COLO829 (cell line): Measurements from ENCODE around the gene DZIP3.
"Not testable (repeated sequence)": the region's sequence is repeated elsewhere in the genome, so short reads cannot be mapped to it uniquely, and the experiment has no call there.

Experiments used
- DNase-seq: peaks from one replicate; pipeline ENCODE4 v3.0.0; 2012; ENCODE audit warnings: low spot score

DZIP3 gene

GRCh38 chr3:108602249-108602934, 12.9 kb downstream of the DZIP3 start:
- no peak for DNase-seq

DNA sequence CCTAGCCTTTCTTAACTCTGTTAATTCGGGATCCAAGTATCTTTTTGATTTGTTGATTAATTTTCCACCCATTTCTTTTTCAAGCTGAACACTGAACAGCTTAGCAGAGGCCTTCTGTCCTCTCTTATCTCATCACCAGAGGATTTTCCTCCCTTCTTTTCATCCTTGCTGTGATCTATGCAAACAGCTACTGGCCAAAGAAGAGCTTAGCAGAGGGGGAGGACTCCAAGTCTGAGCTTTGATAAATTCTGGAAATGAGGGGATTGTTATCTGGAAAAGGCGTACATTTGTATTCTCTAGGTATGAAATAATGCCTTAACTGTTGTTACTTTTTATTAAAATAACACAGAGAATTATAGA, 13.4 kb downstream of the DZIP3 start:
- no peak for DNase-seq

DNA sequence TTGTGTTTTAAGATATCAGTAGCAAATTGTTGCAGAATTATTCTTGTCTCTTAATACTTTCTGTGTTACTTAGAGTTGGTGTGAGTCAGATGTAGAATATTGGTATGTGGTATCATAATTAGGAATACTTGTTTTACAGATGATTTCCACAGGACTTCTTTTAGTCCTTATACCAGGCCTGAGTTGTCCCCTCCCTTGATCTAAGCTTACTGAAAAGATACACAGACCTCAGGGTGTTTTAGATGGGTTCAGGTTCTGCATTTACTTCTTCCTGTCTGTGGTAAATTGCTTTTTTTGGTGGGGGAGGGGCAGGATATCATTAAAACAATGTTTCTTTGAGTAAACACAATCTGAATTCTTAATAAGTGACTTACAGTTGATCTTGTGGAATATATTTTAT, 14.2 kb downstream of the DZIP3 start:
- DNase-seq, result no peak

GRCh38 chr3:108605028-108605427, 15.5 kb downstream of the DZIP3 start:
- DNase-seq, result no peak

DNA sequence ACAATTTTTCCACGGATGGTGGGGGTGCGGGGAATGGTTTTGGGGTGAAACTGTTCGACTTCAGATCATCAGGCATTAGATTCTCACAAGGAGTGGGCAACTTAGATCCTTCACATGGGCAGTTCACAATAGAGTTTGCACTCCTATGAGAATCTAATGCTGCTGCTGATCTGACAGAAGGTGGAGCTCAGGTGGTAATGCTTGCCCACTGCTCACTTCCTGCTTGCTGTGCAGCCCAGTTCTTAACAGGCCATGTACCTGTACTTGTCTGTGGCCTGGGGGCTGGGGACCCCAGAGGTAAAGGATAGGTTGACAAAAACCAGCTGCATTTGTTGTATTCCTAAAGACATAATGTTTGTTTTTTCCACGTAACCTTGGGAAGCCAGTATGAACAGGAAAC, 16.0 kb downstream of the DZIP3 start:
- DNase-seq, result no peak

- no peak for DNase-seq
Observed at GRCh38 chr3:108608750-108609149, 19.2 kb downstream of the DZIP3 start.

DNA sequence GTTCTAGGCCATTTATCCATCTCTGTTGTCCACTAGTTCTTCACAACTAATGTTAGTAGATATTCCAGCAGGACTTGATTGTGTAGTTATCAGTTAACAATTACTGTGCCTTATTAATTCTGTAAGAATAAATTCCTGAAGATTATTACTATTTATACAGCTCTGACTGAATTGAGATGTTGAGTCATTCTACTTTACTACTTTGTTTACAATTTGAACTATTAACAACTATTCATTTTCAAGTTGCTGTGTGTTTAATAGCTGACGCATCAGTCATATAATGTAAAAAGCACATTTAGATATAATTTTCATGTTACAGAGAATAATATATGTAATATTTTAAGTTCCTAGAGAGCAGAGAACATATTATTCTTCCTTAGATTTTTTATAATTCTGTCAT, 21.1 kb downstream of the DZIP3 start:
- no peak for DNase-seq

GRCh38 chr3:108616090-108616489, 26.6 kb downstream of the DZIP3 start:
- DNase-seq, result not testable (repeated sequence)

DNA sequence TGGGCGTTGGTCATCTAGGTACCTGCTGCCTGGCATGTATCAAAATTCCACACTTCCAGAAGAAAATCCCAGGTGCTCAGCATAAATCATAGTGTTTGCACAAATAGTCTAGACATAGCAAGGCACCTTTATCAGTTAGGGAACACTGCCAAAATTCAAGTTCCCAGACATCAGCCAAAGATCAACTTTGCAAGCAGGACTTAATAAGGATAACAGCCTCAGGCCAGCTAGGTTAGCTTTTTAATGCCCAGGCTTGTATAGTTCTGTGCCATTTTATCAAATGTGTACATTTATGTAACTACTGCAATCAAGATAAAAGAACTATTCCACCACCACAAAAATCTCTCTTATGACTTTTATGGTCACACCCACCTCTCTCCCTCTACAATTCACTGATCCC, 30.7 kb downstream of the DZIP3 start:
- no peak for DNase-seq

DNA sequence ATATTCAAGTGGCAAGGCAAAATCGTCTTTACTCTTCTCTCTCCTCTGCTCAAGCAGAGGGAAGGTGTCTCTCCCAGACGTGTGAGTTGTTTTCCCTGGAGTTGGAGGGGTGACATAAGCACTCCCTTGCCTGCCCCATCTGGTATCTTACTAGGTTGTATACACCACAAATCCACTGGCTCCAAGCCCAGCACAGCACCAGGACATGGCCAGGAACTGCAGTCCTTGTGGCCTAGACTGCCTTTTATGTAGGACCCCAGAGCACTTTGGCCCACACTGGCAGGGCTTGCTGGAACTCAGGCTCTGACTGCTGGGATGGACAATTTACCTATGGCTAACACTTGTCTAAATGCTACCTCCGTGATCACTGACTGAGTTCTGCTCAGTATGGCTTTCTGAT, 34.0 kb downstream of the DZIP3 start:
- DNase-seq, result no peak

GRCh38 chr3:108629974-108630373, 40.5 kb downstream of the DZIP3 start:
- no peak for DNase-seq

- DNase-seq, result no peak
Observed at GRCh38 chr3:108642526-108642925, 53.0 kb downstream of the DZIP3 start.

- DNase-seq, result no peak
Observed at GRCh38 chr3:108645364-108645763, 55.8 kb downstream of the DZIP3 start.

- not testable (repeated sequence) for DNase-seq
Observed at GRCh38 chr3:108655664-108656063, 66.1 kb downstream of the DZIP3 start.

DNA sequence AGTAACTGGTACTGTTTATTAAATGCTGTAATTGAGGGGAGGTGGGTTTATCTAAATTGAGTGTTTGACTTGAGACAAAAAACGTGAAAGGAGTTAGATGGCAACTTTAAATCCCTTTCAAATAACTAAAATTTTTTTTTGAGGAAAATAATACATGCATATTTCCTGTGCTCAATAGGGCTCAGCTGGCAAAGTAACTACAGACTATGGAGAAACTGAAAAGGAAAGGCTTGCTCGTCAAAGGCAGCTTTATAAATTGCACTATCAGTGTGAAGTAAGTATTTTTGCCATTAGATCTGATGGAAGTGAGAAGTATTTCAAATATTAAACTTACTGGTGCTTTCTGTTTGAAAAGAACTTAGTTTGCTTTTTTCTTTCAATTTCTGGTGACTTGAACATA, 72.2 kb downstream of the DZIP3 start:
- DNase-seq, result no peak

GRCh38 chr3:108662142-108662738, 72.7 kb downstream of the DZIP3 start:
- peak; percentile 82 for DNase-seq

DNA sequence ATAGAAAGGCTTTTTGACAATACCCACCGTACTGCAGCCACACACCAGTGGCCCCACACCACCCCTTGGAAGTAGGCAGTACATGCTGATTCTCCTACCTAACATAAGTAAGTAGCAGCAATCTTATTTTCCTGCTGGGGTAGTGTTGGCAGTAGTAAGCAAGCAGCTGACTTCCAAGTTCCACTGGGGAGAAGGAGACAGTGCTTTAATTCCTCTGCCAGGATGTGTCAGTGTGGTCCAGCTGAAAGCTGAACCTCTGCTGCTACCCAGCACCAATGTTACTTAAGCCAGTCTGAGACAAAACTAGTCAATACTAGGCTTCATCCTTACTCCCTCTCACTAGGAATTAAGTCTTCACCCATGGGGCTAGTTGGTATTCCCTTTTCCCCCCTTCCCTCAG, 74.7 kb downstream of the DZIP3 start:
- no peak for DNase-seq

GRCh38 chr3:108667312-108667711, 77.8 kb downstream of the DZIP3 start:
- no peak for DNase-seq

DNA sequence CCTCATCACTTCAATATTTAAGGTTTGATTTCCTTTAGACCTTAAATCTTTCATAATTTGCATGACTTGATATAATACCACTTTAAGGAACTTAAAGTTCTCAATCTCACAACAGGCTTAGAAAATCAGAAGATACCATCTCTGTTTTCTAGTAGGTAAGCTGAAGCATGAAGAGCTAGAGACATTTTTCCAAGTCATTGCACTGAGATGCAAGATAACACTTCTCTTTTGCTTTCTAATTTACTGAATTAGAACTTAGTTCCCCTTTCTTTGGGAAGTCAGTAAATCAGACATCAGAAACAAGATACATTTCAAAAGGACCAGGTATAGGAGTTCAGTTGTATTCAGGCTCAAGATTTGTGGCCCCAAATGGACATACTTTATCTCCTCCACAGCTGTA, 79.7 kb downstream of the DZIP3 start:
- no peak for DNase-seq

DNA sequence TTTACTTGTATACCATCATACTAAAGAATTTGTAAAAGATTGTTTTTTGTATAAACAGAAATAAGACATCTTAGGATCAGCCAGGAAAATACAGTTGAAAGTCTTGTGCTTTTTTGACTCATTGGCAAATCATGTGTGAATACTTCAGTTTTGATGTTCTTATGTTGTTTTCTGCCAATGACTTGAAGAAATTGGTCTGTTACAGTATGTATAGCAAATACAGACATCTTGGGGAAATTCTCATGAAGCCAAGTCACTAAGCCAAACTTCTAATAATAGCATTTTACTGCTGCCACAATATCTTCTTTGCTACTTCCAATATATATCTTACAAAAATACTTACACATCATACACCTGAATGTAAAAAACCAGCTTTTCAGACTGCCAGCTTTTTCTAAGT, 83.2 kb downstream of the DZIP3 start:
- no peak for DNase-seq

DNA sequence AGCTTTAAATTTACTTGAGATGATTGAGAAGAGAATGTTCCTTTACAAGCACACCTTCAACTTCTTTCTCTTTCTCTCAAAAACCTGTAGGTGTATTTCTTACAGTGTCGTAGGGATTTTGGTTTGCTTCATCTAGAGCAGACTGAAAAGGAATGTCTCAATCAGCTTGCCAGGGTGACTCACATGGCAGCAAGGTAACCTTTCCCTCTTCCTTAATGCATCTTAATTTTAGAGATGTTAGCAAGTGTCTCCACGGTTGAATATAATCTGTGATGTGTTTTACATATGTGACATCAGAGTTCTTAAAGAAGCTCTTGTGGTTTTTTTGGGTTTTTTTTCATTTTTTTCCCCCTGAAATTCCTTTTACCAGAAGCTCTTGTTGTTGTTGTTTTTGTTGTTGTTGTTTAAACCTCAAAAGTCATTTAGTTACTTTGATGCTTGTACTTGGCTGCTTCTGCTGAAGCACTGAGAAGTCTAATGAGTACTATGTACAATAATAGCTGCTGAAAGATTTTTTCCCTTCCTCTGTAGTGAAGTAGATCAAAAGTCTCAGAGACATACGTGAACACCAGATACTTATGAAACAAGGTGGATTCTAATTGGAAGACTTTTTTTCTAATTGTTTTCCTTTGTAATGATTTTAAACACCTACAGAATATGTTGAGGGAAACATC, 84.6 kb downstream of the DZIP3 start:
- DNase-seq, result no peak

DNA sequence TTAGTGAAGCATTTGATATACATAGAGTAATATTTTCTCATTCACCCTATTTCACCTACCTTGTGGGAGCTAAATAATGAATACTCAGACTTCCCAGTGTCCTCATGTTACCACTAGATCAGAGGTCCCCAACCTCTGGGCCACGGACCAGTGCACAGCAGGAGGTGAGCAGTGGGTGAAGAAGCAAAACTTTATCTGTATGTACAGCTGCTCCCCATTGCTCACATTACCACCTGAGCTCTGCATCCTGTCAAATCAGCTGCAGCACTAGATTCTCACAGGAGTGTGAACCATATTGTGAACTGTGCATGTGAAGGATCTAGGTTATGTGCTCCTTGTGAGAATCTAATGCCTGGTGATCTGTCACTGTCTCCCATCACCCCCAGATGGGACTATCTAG, 88.3 kb downstream of the DZIP3 start:
- no peak for DNase-seq

- peak; percentile 16 for DNase-seq
Observed at GRCh38 chr3:108692286-108692685, 102.8 kb downstream of the DZIP3 start.

DNA sequence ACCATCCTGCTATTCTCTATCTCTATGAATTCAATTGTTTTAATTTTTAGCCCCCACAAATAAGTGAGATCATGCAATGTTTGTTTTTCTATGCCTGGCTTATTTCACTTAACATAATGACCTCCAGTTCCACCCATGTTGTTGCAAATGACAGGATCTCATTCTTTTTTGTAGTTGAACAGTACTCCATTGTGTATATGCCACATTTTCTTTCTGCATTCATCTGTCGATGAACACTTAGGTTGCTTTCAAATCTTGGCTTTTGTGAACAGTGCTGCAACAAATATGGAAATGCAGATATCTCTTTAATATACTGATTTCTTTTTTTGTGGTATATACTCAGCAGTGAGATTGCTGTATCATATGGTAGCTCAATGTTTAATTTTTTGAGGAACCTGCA, 108.9 kb downstream of the DZIP3 start:
- no peak for DNase-seq
